Right ventricle myocardium inferior (tissue), 1 donor: ENCODE results near the gene PKP4. TPM values are rescaled to one million over a fixed set of nuclear protein-coding genes. Genes with fewer than 3 reads are reported as not detected.

Source experiments
- ATAC-seq: fragments of 200-7000 bp; cut with Tn5 transposase; one replicate; pipeline ENCODE4 v1.9.1; 2020; ENCODE audit warnings: mild to moderate bottlenecking, moderate library complexity
- DNase-seq: peaks from one replicate; pipeline ENCODE4 v3.0.0; 2021; ENCODE audit errors: missing footprints
- intact Hi-C: fragments of 100-400 bp; cut with DNase I; formaldehyde crosslinking; loops from one replicate; pipeline ENCODE4 v1.11.0; 2022
- total RNA-seq: library from RNA; stranded (reverse); fragmentation: NEBNext Ultra II Directional; extraction: Animal tissue kit (Norgen Biotek cat#: 25700); gene quantifications from one replicate; pipeline ENCODE4 v1.2.1, GENCODE V29; 2021
- donor health status: DM: no; HTN: yes; CAD: no; lungs with severe emphysema.

PKP4 gene
- total RNA-seq, 1 donor from 2014 or later, result 47.9 TPM

- no peak for DNase-seq
- intact Hi-C loops, result loop anchor here (5.0 kb wide), 1 partner anchor 53 kb away; no protein-coding TSS in a partner anchor
Observed at GRCh38 chr2:158729873-158730620, 273.3 kb downstream of the PKP4 start.

DNA sequence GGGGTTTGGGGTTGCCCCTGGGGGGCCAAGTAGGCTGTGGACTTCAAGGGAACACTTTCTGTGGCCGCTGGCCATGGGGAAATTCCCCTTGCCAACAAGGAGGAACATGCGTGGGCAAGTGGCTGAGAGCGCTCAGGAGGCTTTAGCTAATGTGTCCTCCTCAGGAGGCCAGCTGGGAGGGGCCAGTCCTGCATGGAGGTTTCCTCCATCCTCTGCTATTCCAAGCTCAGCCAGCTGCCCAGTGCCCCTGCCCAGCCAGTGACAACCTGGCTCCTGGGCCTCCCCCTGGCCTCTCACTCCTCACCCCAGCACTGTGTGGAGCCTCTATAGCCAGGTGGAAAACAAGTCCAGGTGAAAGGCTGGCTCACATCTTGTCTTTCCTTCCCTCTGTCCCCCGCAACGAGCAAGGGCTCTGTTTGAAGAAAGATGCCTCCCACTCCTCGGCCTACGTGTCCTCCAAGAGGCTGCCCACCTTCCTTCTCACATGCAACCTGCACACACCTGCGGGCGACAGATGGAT lies 273.9 kb downstream of the PKP4 start:
- no peak for DNase-seq
- ATAC-seq, result no peak
- intact Hi-C loops, result no loop called here

More at GRCh38 chr2:158729873-158730620, 273.3 kb downstream of the PKP4 start:
- ATAC-seq, result no peak

GRCh38 chr2:158731386-158731785 lies 274.6 kb downstream of the PKP4 start:
- ATAC-seq, result no peak
- intact Hi-C loops, result no loop called here
- DNase-seq, result no peak

Other genes with a start within 250 kb of the PKP4 start
- 0.78 TPM for gene CCDC148, start 199 bp upstream of the PKP4 start, total RNA-seq